Breast epithelium (tissue), 3 donors: ENCODE data around the gene BLNK.

Source experiments
- POLR2A ChIP-seq: fragments of 450-650 bp; IDR thresholded peaks from one replicate; pipeline ENCODE4 v1.6.1; 2016; ENCODE audit warnings: antibody characterized with exemption, mild to moderate bottlenecking, moderate library complexity
- TF ChIP-seq, protein P1 (sequence below), 3 donors: fragments of 450-650 bp; IDR thresholded peaks; one replicate each; pipeline ENCODE4 v1.5.1; 2016 to 2017; ENCODE audit warnings: antibody characterized with exemption in 3 of 3, mild to moderate bottlenecking in 3 of 3, moderate library complexity in 3 of 3

GRCh38 chr10:96269438-96270300 is 1.7 kb downstream of the BLNK start:
- TF ChIP-seq, protein P1, sequence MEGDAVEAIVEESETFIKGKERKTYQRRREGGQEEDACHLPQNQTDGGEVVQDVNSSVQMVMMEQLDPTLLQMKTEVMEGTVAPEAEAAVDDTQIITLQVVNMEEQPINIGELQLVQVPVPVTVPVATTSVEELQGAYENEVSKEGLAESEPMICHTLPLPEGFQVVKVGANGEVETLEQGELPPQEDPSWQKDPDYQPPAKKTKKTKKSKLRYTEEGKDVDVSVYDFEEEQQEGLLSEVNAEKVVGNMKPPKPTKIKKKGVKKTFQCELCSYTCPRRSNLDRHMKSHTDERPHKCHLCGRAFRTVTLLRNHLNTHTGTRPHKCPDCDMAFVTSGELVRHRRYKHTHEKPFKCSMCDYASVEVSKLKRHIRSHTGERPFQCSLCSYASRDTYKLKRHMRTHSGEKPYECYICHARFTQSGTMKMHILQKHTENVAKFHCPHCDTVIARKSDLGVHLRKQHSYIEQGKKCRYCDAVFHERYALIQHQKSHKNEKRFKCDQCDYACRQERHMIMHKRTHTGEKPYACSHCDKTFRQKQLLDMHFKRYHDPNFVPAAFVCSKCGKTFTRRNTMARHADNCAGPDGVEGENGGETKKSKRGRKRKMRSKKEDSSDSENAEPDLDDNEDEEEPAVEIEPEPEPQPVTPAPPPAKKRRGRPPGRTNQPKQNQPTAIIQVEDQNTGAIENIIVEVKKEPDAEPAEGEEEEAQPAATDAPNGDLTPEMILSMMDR (IDR thresholded peaks at IDR 0.05) = no peak
- TF ChIP-seq POLR2A = no peak
